LHCN-M2 (cell line): ENCODE results near the gene GJA4. TPM values are rescaled to one million over a fixed set of nuclear protein-coding genes. Genes with fewer than 3 reads are reported as not detected.

Experiments
- DNase-seq: peaks from one replicate; pipeline ENCODE4 v3.0.0-alpha.2; 2012; ENCODE audit warnings: low read depth
- total RNA-seq: library from RNA; depleted of rRNA; stranded (reverse); fragments of >200 nt; gene quantifications from 2 replicates; pipeline ENCODE4 v1.2.3, GENCODE V29; 2014; rRNA removed

Gene GJA4
- total RNA-seq, 1 experiment from 2014 or later, result not detected

GRCh38 chr1:34831721-34832246 is 39.0 kb downstream of the GJA4 start:
- DNase-seq, result no peak

- no peak for DNase-seq
Measured at GRCh38 chr1:34833711-34834110, 40.9 kb downstream of the GJA4 start.

GRCh38 chr1:34839526-34840305 is 46.9 kb downstream of the GJA4 start:
- no peak for DNase-seq

GRCh38 chr1:34840426-34840825 is 47.6 kb downstream of the GJA4 start:
- no peak for DNase-seq

- DNase-seq, result no peak
Measured at GRCh38 chr1:34842073-34842472, 49.3 kb downstream of the GJA4 start.

GRCh38 chr1:34842952-34843371 is 50.2 kb downstream of the GJA4 start:
- DNase-seq, result no peak

GRCh38 chr1:34843392-34844251 is 50.8 kb downstream of the GJA4 start:
- no peak for DNase-seq

GRCh38 chr1:34844252-34844634 is 51.4 kb downstream of the GJA4 start:
- no peak for DNase-seq

Other genes starting within 250 kb of the GJA4 start
- not detected in 2 replicates for gene GJB5, start 38.0 kb upstream of the GJA4 start, total RNA-seq
- gene GJB4, start 33.3 kb upstream of the GJA4 start, total RNA-seq, result not detected in 2 replicates
- not detected in 2 replicates for gene GJB3, start 11.8 kb upstream of the GJA4 start, total RNA-seq
- gene SMIM12, start 66.8 kb downstream of the GJA4 start, total RNA-seq, result 36.4 and 37.5 TPM in 2 replicates
- gene DLGAP3, start 136.7 kb downstream of the GJA4 start, total RNA-seq, result 0.06 TPM in 1 of 2 replicates, not detected in the other
- gene TMEM35B, start 192.3 kb downstream of the GJA4 start, total RNA-seq, result 42.6 and 42.7 TPM in 2 replicates
- gene ZMYM6, start 238.9 kb downstream of the GJA4 start, total RNA-seq, result 7.8 and 10.6 TPM in 2 replicates